K562 (cell line): ENCODE measurements around the gene MME. TPM values are rescaled to one million over a fixed set of nuclear protein-coding genes. Genes with fewer than 3 reads are reported as not detected.

Experiments
- ATAC-seq: fragments of 200-7000 bp; cut with Tn5 transposase; 3 replicates; pipeline ENCODE4 v1.9.1; 2020; ENCODE audit warnings: moderate library complexity
- BruUV-seq: library from RNA; stranded (reverse); fragments of 400-500 nt; replicated peaks from 2 replicates; lab custom pipeline; 2021; lab: Mats Ljungman, UMichigan
- CTCF ChIA-PET: fragments of 300-600 bp; formaldehyde crosslinking; extraction: SDS; loops from one replicate; lab custom pipeline; 2021; ENCODE audit warnings: low intra/inter-chr PET ratio; lab: Yijun Ruan, JAX
- POLR2A ChIA-PET: fragments of 300-600, 350-650 bp; sonication (Branson Sonifier 250); formaldehyde crosslinking; extraction: SDS; loops from one replicate; lab custom pipeline; 2021; ENCODE audit warnings: antibody characterized with exemption, inconsistent platforms; lab: Yijun Ruan, JAX
- DNase-seq, 4 experiments: peaks; one replicate each; pipeline versions ENCODE4 v3.0.0 to v3.0.0-alpha.2; 2011 to 2018; ENCODE audit warnings: low spot score in 3 of 4, mixed read lengths in 3 of 4; ENCODE audit errors: extremely low read depth in 1 of 4
- FAIRE-seq: peaks from 2 replicates; lab custom pipeline; 2011; peaks lifted over from hg19 to GRCh38; lab: Jason Lieb, UNC
- H2AFZ ChIP-seq: 2 replicates; pipeline ENCODE4 v1.6.0; 2011; ENCODE audit warnings: low read depth, low read length, control low read depth, inconsistent platforms
- H3K27ac ChIP-seq: fragments of 200-600 bp; 3 replicates; pipeline ENCODE4 v1.8.0; 2011; ENCODE audit warnings: low read depth, mild to moderate bottlenecking, control low read depth, inconsistent platforms, low read length, moderate library complexity, mixed read lengths; ENCODE audit errors: extremely low read depth
- H3K27me3 ChIP-seq, 2 experiments: fragments of 300-600 bp in 1 of 2; 2 replicates in 1 of 2; 3 replicates in 1 of 2; pipeline versions ENCODE4 v1.6.0 to v1.8.0; 2011; ENCODE audit warnings: inconsistent platforms in 2 of 2, low read length in 2 of 2, mild to moderate bottlenecking in 1 of 2, mixed read lengths in 1 of 2, moderate library complexity in 1 of 2; ENCODE audit not compliant: control insufficient read depth in 2 of 2, insufficient read depth in 2 of 2
- H3K36me3 ChIP-seq: fragments of 300-600 bp; 3 replicates; pipeline ENCODE4 v1.8.0; 2011; ENCODE audit warnings: mild to moderate bottlenecking, low read length, inconsistent platforms; ENCODE audit not compliant: control insufficient read depth, insufficient read depth
- H3K4me1 ChIP-seq, 2 experiments: fragments of 200-600 bp in 1 of 2; replicated peaks in 1 of 2; 2 replicates in 1 of 2; 3 replicates in 1 of 2; pipeline versions ENCODE4 v1.5.1 to v1.8.0; 2011; ENCODE audit warnings: inconsistent platforms in 2 of 2, low read length in 2 of 2, mild to moderate bottlenecking in 1 of 2, mixed read lengths in 1 of 2, moderate library complexity in 1 of 2; ENCODE audit not compliant: control insufficient read depth in 2 of 2, insufficient read depth in 2 of 2
- H3K4me2 ChIP-seq: 2 replicates; pipeline ENCODE4 v1.6.1; 2011; ENCODE audit warnings: low read length, control low read depth, inconsistent platforms, mixed read lengths; ENCODE audit not compliant: insufficient read depth
- H3K4me3 ChIP-seq: fragments of 200-600 bp; sonication (generic), shearing (Covaris generic); 2 replicates; pipeline ENCODE4 v1.5.1; 2016; ENCODE audit warnings: control low read depth, inconsistent platforms
- H3K79me2 ChIP-seq: fragments of 200-600 bp; 3 replicates; pipeline ENCODE4 v1.8.0; 2011; ENCODE audit warnings: low read length, inconsistent platforms; ENCODE audit not compliant: control insufficient read depth, insufficient read depth
- H3K9ac ChIP-seq, 2 experiments: 2 replicates each; pipeline versions ENCODE4 v1.6.0 to v1.6.1; 2011; ENCODE audit warnings: low read depth in 2 of 2, low read length in 2 of 2, control low read depth in 1 of 2, inconsistent platforms in 1 of 2, mild to moderate bottlenecking in 1 of 2, mixed read lengths in 1 of 2; ENCODE audit not compliant: insufficient read depth in 1 of 2
- H3K9me1 ChIP-seq: one replicate; pipeline ENCODE4 v1.6.0; 2011; ENCODE audit warnings: inconsistent platforms, mild to moderate bottlenecking, low read length, moderate library complexity; ENCODE audit not compliant: control insufficient read depth, insufficient read depth
- H3K9me3 ChIP-seq: replicated peaks from 2 replicates; pipeline ENCODE4 v1.5.1; 2011; ENCODE audit warnings: low read depth, low read length, inconsistent platforms; ENCODE audit not compliant: control insufficient read depth, insufficient read depth
- H4K20me1 ChIP-seq: replicated peaks from 2 replicates; pipeline ENCODE4 v1.6.1; 2011; ENCODE audit warnings: low read length, inconsistent platforms, mixed read lengths; ENCODE audit not compliant: control insufficient read depth, insufficient read depth
- ATF3 ChIP-seq, 2 experiments: fragments of 450-650 bp in 1 of 2; sonication (generic) in 1 of 2; formaldehyde crosslinking in 1 of 2; IDR thresholded peaks in 1 of 2; conservative IDR thresholded peaks in 1 of 2; 2 replicates each; pipeline versions ENCODE4 v1.6.1 to v1.8.1; 2016 to 2023; ENCODE audit warnings: mild to moderate bottlenecking in 2 of 2, moderate library complexity in 2 of 2, inconsistent platforms in 1 of 2, missing genetic modification reagents in 1 of 2
- BRD4 ChIP-seq: fragments of 200-600 bp; sonication (generic); IDR thresholded peaks from 2 replicates; pipeline ENCODE4 v1.6.1; 2017; ENCODE audit warnings: inconsistent platforms
- HNRNPLL ChIP-seq: fragments of 200-400 bp; formaldehyde crosslinking; IDR thresholded peaks from 2 replicates; pipeline ENCODE4 v1.6.1; 2017; ENCODE audit warnings: low read length, low read depth, mild to moderate bottlenecking; ENCODE audit not compliant: poor library complexity, severe bottlenecking
- MEF2D ChIP-seq: conservative IDR thresholded peaks from 2 replicates; pipeline ENCODE4 v1.6.1; 2016; ENCODE audit warnings: low read depth, missing genetic modification characterization, missing compliant biosample characterization
- POLR2A ChIP-seq: fragments of 450-650 bp; conservative IDR thresholded peaks from 2 replicates; pipeline ENCODE4 v1.6.1; 2016
- PRPF4 ChIP-seq: fragments of 200-400 bp; formaldehyde crosslinking; IDR thresholded peaks from one replicate; pipeline ENCODE4 v1.6.1; 2017; ENCODE audit warnings: low read length, low read depth, mild to moderate bottlenecking; ENCODE audit not compliant: insufficient read depth, poor library complexity, severe bottlenecking
- PURB ChIP-seq: sonication (generic); formaldehyde crosslinking; IDR thresholded peaks from 2 replicates; pipeline ENCODE4 v1.9.0; 2021; ENCODE audit warnings: low read depth, mild to moderate bottlenecking, missing genetic modification reagents
- ZBTB12 ChIP-seq: fragments of 250-450 bp; sonication (Bioruptor Pico); IDR thresholded peaks from 2 replicates; pipeline ENCODE4 v1.4.0; 2020
- ZBTB17 ChIP-seq: fragments of 450-650 bp; formaldehyde crosslinking; IDR thresholded peaks from 2 replicates; pipeline ENCODE4 v1.4.0; 2020; ENCODE audit warnings: mild to moderate bottlenecking
- ZNF280A ChIP-seq: fragments of 450-650 bp; IDR thresholded peaks from 2 replicates; pipeline ENCODE4 v1.6.1; 2018; ENCODE audit warnings: mild to moderate bottlenecking, low read depth; ENCODE audit not compliant: partially characterized antibody
- WGBS: fragments of 100-300 bp; shearing (Covaris generic); methylation state at CpG from one replicate; pipeline ENCODE4 v1.1.6; 2016; ENCODE audit warnings: low coverage, mixed read lengths; ENCODE audit not compliant: insufficient coverage; ENCODE audit errors: missing lambda C conversion rate; 5-methylcytosine and 5-hydroxymethylcytosine counted together
- in situ Hi-C: fragments of 300-500 bp; cut with MboI; formaldehyde crosslinking; loops from 4 replicates; pipeline ENCODE4 v1.15.0; 2018; ENCODE audit warnings: inconsistent platforms, mixed read lengths
- intact Hi-C: fragments of 100-400 bp; cut with micrococcal nuclease; formaldehyde crosslinking; loops from 2 replicates; pipeline ENCODE4 v1.14.2; 2022
- polyA plus RNA-seq, 8 experiments: library from polyadenylated mRNA; depleted of rRNA in 4 of 8; stranded (reverse) in 5 of 8; unstranded in 3 of 8; fragments of >200 nt; fragmentation: Nextera tagmentation in 2 of 8; fragmentation: Illumina TruSeq in 1 of 8; extraction: Ambion mirVana in 2 of 8; extraction: Trizol in 1 of 8; gene quantifications; 2 replicates each; pipeline versions ENCODE4 v1.2.1 to v1.2.3, GENCODE V29; 2011 to 2014; ENCODE audit warnings: inconsistent platforms in 1 of 8, missing spikeins in 1 of 8
- total RNA-seq, 7 experiments: library from RNA; depleted of rRNA in 6 of 7; stranded (reverse); fragments of >200 nt in 6 of 7; fragmentation: Illumina TruSeq in 2 of 7; extraction: Trizol in 2 of 7; gene quantifications; 2 replicates each; pipeline versions ENCODE4 v1.2.1 to v1.2.3, GENCODE V29; 2011 to 2021; ENCODE audit warnings: low replicate concordance in 1 of 7

MME gene
- total and polyA plus RNA-seq, 9 of the 15 experiments (the other 6 are each of a cell fraction or from before 2014, with no cell fraction given): 0.80 to 8.6 (median 2.5) TPM

GRCh38 chr3:155159301-155159700 is 79.2 kb downstream of the MME start:
- DNase-seq (no peak), ATAC-seq (no peak), FAIRE-seq (no peak)
- Histone ChIP-seq H3K9me1 (no peaks in the 10 kb centered on the region), H2AFZ (peak overlapping the region; percentile 51; the same call in 1 of the 2 replicates), H3K4me2 (no peak overlapping the region), H3K9me3 (no peaks in the 10 kb centered on the region), H4K20me1 (no peaks in the 10 kb centered on the region), H3K79me2 (no peaks in the 10 kb centered on the region), H3K27me3 (no peaks in the 10 kb centered on the region), H3K27ac (no peak overlapping the region), H3K4me1 (peaks cover 0 to 3% of the 10 kb centered on the region in 2 experiments; a peak in 2 of 5 replicates), H3K36me3 (no peaks in the 10 kb centered on the region), H3K9ac (no peak overlapping the region), H3K4me3 (no peak overlapping the region)
- ChIA-PET CTCF (no interaction called here), POLR2A (no interaction called here)
- in situ Hi-C loops (no loop called here), intact Hi-C loops (no loop called here)
- BruUV-seq: no TSS peak
- TF ChIP-seq ZBTB17 (CRISPR knock-in tag): no peak
- no peak for TF ChIP-seq ATF3 (IDR thresholded peaks at IDR 0.05)
- TF ChIP-seq ATF3 (CRISPR knock-in tag; conservative IDR thresholded peaks at IDR 0.05): no peak
- WGBS: 76% methylated on average over 2 of the region's 2 CpGs

- BruUV-seq: no TSS peak
- Histone ChIP-seq H3K27me3 (no peaks in the 10 kb centered on the region), H3K4me2 (no peak overlapping the region), H3K27ac (no peak overlapping the region), H3K4me3 (no peak overlapping the region), H3K9me3 (no peaks in the 10 kb centered on the region), H2AFZ (no peak overlapping the region), H3K79me2 (no peaks in the 10 kb centered on the region), H3K4me1 (no peaks in the 10 kb centered on the region), H3K9me1 (no peaks in the 10 kb centered on the region), H3K9ac (no peak overlapping the region), H3K36me3 (no peaks in the 10 kb centered on the region), H4K20me1 (no peaks in the 10 kb centered on the region)
- 46% methylated on average over 4 of the region's 4 CpGs for WGBS
- ChIA-PET CTCF (no interaction called here), POLR2A (no interaction called here)
- no peak for ATAC-seq
- no peak for FAIRE-seq
- intact Hi-C loops (no loop called here), in situ Hi-C loops (no loop called here)
- no peak for DNase-seq
- TF ChIP-seq MEF2D: no peak
- no peak for TF ChIP-seq PRPF4
- no peak for TF ChIP-seq HNRNPLL
- TF ChIP-seq BRD4: no peak
- no peak for TF ChIP-seq ZNF280A
- TF ChIP-seq PURB (CRISPR knock-in tag): no peak
- TF ChIP-seq POLR2A: no peak
- TF ChIP-seq ZBTB12: no peak
Measured at GRCh38 chr3:155161640-155162292, 81.6 kb downstream of the MME start.
